Mesothelial cell of epicardium (in vitro differentiated cells): Measurements from ENCODE around the gene TTC24. TPM values are rescaled to one million over a fixed set of nuclear protein-coding genes. Genes with fewer than 3 reads are reported as not detected.
A peak's percentile ranks its signal among the peaks of the same experiment; 100 is the strongest.

ENCODE experiments used
- DNase-seq, 2 experiments: peaks; one replicate each; pipeline ENCODE4 v3.0.0; 2021; ENCODE audit warnings: low spot score in 2 of 2; ENCODE audit not compliant: unreplicated experiment in 2 of 2
- H3K27ac Mint-ChIP-seq: 2 replicates; pipeline ENCODE4 v1.8.0; 2021; ENCODE audit warnings: mixed read lengths
- H3K27me3 Mint-ChIP-seq: 2 replicates; pipeline ENCODE4 v1.8.0; 2021; ENCODE audit warnings: low read depth, mixed read lengths
- H3K36me3 Mint-ChIP-seq: 2 replicates; pipeline ENCODE4 v1.8.0; 2021; ENCODE audit warnings: mixed read lengths
- H3K4me1 Mint-ChIP-seq: 2 replicates; pipeline ENCODE4 v1.8.0; 2021; ENCODE audit warnings: mixed read lengths
- H3K4me3 Mint-ChIP-seq: 2 replicates; pipeline ENCODE4 v1.8.0; 2021; ENCODE audit warnings: mild to moderate bottlenecking, moderate library complexity, mixed read lengths
- H3K9me3 Mint-ChIP-seq: 2 replicates; pipeline ENCODE4 v1.8.0; 2021; ENCODE audit warnings: mixed read lengths
- CTCF ChIP-seq: fragments of 200-600 bp; sonication (generic); IDR thresholded peaks from one replicate; pipeline ENCODE4 v1.5.0; 2021; ENCODE audit warnings: antibody characterized with exemption; ENCODE audit not compliant: unreplicated experiment
- total RNA-seq: library from RNA; stranded (reverse); gene quantifications from 3 replicates; pipeline ENCODE4 v1.2.1, GENCODE V29; 2021

Gene TTC24
- total RNA-seq, 1 donor from 2014 or later = not detected

- no peaks in the 10 kb centered on the region for H3K36me3 Mint-ChIP-seq
- H3K4me3 Mint-ChIP-seq = no peak overlapping the region
- peak overlapping the region; percentile 60 for H3K27ac Mint-ChIP-seq
- no peak for TF ChIP-seq CTCF
- peaks cover 23% of the 10 kb centered on the region for H3K4me1 Mint-ChIP-seq
- no peaks in the 10 kb centered on the region for H3K9me3 Mint-ChIP-seq
- DNase-seq = no peak
- peaks cover 43% of the 10 kb centered on the region for H3K27me3 Mint-ChIP-seq
Measured at GRCh38 chr1:156615946-156616345, 36.4 kb downstream of the TTC24 start.

DNA sequence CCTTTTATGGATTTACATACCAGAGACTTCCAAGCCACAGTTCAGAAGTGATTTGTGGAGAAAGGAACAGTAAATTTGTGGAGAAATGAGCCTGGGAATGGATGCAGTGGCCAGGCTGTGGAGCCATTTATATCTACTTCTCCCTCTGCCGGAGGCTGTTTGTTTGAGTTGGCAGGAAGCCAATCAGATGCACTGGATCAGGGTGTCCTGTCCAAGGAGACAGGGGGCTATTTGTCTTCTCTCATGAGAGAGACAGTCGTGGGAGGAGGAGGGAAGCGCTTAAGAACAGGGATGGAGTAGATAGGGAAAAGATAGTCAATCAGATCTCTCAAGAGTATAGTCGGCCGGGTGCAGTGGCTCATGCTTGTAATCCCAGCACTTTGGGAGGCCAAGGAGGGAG lies 36.9 kb downstream of the TTC24 start:
- no peaks in the 10 kb centered on the region for H3K9me3 Mint-ChIP-seq
- peaks cover 46% of the 10 kb centered on the region for H3K27me3 Mint-ChIP-seq
- TF ChIP-seq CTCF = no peak
- peaks cover 23% of the 10 kb centered on the region for H3K4me1 Mint-ChIP-seq
- peak overlapping the region; percentile 60 for H3K27ac Mint-ChIP-seq
- DNase-seq = peak; percentile 40 to 76
- H3K36me3 Mint-ChIP-seq = no peaks in the 10 kb centered on the region
- no peak overlapping the region for H3K4me3 Mint-ChIP-seq

GRCh38 chr1:156618853-156619581 lies 39.5 kb downstream of the TTC24 start, which contains the start of gene HAPLN2:
HAPLN2 (plus strand) TSS chr1:156619415; CDS start chr1:156623491, 4,076 bp downstream.
- no peak for TF ChIP-seq CTCF
- Mint-ChIP-seq H3K4me1 (peaks cover 23% of the 10 kb centered on the region), H3K4me3 (no peak within 1 kb of the TSS), H3K27ac (no peak within 1 kb of the TSS), H3K9me3 (no peaks in the 10 kb centered on the region), H3K36me3 (no peaks in the 10 kb centered on the region), H3K27me3 (peaks cover 56% of the 10 kb centered on the region)
- DNase-seq = no peak

DNA sequence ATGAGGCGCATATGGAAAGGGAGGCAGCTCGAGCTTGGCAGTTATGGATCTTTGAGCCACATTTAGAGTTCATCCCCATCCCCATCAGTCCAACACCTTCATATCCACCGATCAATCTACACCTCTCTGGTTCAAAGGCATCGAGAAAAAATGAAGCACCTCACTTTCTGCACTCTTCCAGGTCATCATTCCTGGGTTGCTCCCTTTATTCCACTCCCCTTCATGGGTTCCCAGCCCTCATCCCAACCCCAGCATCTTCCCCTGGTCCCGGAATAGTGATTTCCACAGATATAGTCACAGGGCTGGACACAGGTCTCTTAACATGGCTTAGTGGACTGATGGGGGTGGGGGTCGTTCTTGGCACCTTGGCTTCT lies 40.0 kb downstream of the TTC24 start:
- H3K27me3 Mint-ChIP-seq = peaks cover 60% of the 10 kb centered on the region
- H3K36me3 Mint-ChIP-seq = no peaks in the 10 kb centered on the region
- no peak overlapping the region for H3K27ac Mint-ChIP-seq
- H3K4me1 Mint-ChIP-seq = peaks cover 23% of the 10 kb centered on the region
- no peaks in the 10 kb centered on the region for H3K9me3 Mint-ChIP-seq
- DNase-seq = no peak
- H3K4me3 Mint-ChIP-seq = no peak overlapping the region
- no peak for TF ChIP-seq CTCF

DNA sequence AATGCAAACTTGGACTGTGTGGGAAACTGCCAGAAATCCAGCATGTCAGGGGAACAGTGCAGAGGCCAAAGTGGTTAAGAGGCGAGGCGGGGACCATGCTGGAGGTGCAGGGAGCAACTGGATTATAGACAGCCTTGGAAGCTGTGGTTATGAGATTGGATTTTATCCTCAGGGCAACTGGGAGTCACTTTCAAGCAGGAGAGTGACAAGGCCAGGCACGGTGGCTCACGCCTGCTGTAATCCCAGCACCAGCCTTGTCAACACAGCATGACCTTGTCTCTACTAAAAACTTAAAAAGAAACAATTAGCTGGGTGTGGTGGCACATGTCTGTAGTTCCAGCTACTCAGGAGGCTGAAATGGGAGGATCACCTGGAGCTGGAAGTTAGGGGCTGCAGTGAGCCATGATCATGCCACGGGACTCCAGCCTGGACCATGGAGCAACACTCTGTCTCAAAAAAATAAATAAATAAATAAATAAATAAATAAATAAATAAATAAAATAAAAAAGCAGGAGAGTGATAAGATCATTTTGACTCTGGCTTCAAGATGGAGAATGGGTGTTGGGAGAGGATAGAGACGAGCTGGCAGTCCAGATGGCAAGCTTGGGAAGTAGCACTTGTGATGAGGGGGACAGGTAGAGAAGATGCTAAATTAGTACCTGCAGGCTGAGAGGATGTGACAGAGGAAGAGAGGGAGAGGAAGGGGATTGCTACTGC lies 43.2 kb downstream of the TTC24 start:
- no peak overlapping the region for H3K27ac Mint-ChIP-seq
- H3K27me3 Mint-ChIP-seq = peaks cover 85% of the 10 kb centered on the region
- H3K36me3 Mint-ChIP-seq = no peaks in the 10 kb centered on the region
- no peak for TF ChIP-seq CTCF
- H3K4me1 Mint-ChIP-seq = peaks cover 8% of the 10 kb centered on the region
- H3K4me3 Mint-ChIP-seq = no peak overlapping the region
- DNase-seq = no peak
- H3K9me3 Mint-ChIP-seq = no peaks in the 10 kb centered on the region
